Nephron (organoid): ENCODE results near the gene KCNH2.
A peak's percentile ranks its signal among the peaks of the same experiment; 100 is the strongest.

Experiments used
- H3K27ac Mint-ChIP-seq, 3 experiments: 2 replicates each; pipeline ENCODE4 v1.8.0; 2020; ENCODE audit warnings: mixed read lengths in 3 of 3, mild to moderate bottlenecking in 2 of 3, moderate library complexity in 1 of 3
- H3K27me3 Mint-ChIP-seq: 2 replicates; pipeline ENCODE4 v1.8.0; 2021; ENCODE audit warnings: low read depth, mild to moderate bottlenecking, moderate library complexity, mixed read lengths
- H3K36me3 Mint-ChIP-seq: 2 replicates; pipeline ENCODE4 v1.8.0; 2020; ENCODE audit warnings: low read depth, mixed read lengths
- H3K4me1 Mint-ChIP-seq: 2 replicates; pipeline ENCODE4 v1.8.0; 2020; ENCODE audit warnings: mixed read lengths
- H3K4me3 Mint-ChIP-seq, 3 experiments: 2 replicates each; pipeline ENCODE4 v1.8.0; 2020; ENCODE audit warnings: mild to moderate bottlenecking in 3 of 3, mixed read lengths in 3 of 3, moderate library complexity in 2 of 3
- H3K9me3 Mint-ChIP-seq: 2 replicates; pipeline ENCODE4 v1.8.0; 2020; ENCODE audit warnings: mixed read lengths
- CTCF ChIP-seq, 3 experiments: fragments of 200-600 bp; sonication (generic); IDR thresholded peaks; one replicate each; pipeline ENCODE4 v1.5.0; 2021; ENCODE audit warnings: antibody characterized with exemption in 3 of 3; ENCODE audit not compliant: unreplicated experiment in 3 of 3

KCNH2 gene

GRCh38 chr7:151009327-151010036, 31.4 kb upstream of the KCNH2 start:
- peaks cover 37% of the 10 kb centered on the region for H3K4me1 Mint-ChIP-seq
- TF ChIP-seq CTCF (IDR thresholded peaks at IDR 0.05; ENCODE audit: unreplicated experiment in 3 of 3): no peak
- peaks cover 14% of the 10 kb centered on the region for H3K27me3 Mint-ChIP-seq
- no peak overlapping the region for H3K27ac Mint-ChIP-seq
- no peak overlapping the region for H3K4me3 Mint-ChIP-seq
- no peaks in the 10 kb centered on the region for H3K9me3 Mint-ChIP-seq
- peaks cover 3% of the 10 kb centered on the region for H3K36me3 Mint-ChIP-seq

GRCh38 chr7:151008511-151009323, 30.6 kb upstream of the KCNH2 start:
- Mint-ChIP-seq H3K27me3 (peaks cover 14% of the 10 kb centered on the region), H3K4me3 (peak overlapping the region in 2 of 3 experiments; percentile 30 to 40), H3K27ac (peak overlapping the region in 2 of 3 experiments; percentile 85 to 89), H3K4me1 (peaks cover 37% of the 10 kb centered on the region), H3K9me3 (no peaks in the 10 kb centered on the region), H3K36me3 (no peaks in the 10 kb centered on the region)
- peak; percentile 59 to 73 (median 62) for TF ChIP-seq CTCF (IDR thresholded peaks at IDR 0.05; ENCODE audit: unreplicated experiment in 3 of 3)

DNA sequence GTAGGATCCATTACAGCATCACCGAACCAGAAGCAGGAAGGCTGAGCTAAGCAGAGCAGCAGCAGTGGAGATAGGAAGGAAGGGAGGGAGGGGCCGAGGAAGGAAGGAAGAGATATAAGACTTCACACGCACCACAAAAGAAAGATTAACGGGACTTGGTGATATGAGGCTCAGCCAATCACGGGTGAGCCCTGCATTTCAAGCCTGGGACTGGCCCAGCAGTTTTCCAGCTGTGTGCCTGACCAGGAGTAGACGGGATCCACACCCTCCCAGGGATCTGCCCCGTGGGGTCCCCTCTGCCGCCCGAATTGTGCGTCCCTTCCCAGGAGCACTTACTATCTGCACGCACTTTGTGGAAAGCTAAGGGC, 30.0 kb upstream of the KCNH2 start:
- no peak for TF ChIP-seq CTCF (IDR thresholded peaks at IDR 0.05; ENCODE audit: unreplicated experiment in 3 of 3)
- peak overlapping the region; percentile 30 to 51 (median 40) for H3K4me3 Mint-ChIP-seq
- peak overlapping the region; percentile 50 to 89 (median 85) for H3K27ac Mint-ChIP-seq
- H3K4me1 Mint-ChIP-seq: peaks cover 37% of the 10 kb centered on the region
- H3K9me3 Mint-ChIP-seq: no peaks in the 10 kb centered on the region
- H3K36me3 Mint-ChIP-seq: no peaks in the 10 kb centered on the region
- H3K27me3 Mint-ChIP-seq: peaks cover 14% of the 10 kb centered on the region

GRCh38 chr7:151007469-151007898, 29.4 kb upstream of the KCNH2 start:
- Mint-ChIP-seq H3K36me3 (no peaks in the 10 kb centered on the region), H3K27me3 (peaks cover 9% of the 10 kb centered on the region), H3K4me1 (peaks cover 32% of the 10 kb centered on the region), H3K27ac (peak overlapping the region; percentile 50 to 89 (median 85)), H3K4me3 (peak overlapping the region in 1 of 3 experiments; percentile 51), H3K9me3 (no peaks in the 10 kb centered on the region)
- no peak for TF ChIP-seq CTCF (IDR thresholded peaks at IDR 0.05; ENCODE audit: unreplicated experiment in 3 of 3)

DNA sequence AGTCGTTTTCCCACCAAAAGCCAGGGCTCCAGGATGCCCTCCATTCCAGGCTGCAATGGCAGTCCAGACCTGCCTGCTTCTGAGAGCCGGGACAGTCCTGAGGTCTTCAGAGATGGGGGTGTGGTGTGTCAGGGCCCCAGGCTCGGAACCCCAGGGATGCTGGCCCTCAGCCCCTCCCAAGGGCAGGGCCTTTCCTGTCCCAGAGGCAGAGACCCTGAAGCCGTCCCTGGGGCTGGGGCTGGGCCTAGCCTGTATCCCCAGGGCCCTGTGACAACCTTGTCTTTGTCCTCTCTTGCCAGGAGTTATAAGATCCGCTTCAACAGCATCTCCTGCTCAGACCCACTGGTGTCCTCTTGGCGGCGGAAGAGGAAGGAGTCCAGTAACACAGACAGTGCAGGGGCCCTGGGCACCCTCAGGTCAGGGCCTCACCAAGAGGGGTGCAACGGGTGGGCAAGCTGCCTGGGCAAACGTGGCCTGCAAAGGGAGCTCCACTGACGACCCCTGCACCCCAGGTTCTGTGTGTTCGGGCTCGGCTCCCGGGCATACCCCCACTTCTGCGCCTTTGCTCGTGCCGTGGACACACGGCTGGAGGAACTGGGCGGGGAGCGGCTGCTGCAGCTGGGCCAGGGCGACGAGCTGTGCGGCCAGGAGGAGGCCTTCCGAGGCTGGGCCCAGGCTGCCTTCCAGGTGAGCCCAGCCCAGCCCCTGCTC, 28.6 kb upstream of the KCNH2 start:
- peaks cover 25% of the 10 kb centered on the region for H3K4me1 Mint-ChIP-seq
- no peaks in the 10 kb centered on the region for H3K9me3 Mint-ChIP-seq

More for the DNA sequence above, 28.6 kb upstream of the KCNH2 start:
- no peak for TF ChIP-seq CTCF (IDR thresholded peaks at IDR 0.05; ENCODE audit: unreplicated experiment in 3 of 3)
- Mint-ChIP-seq H3K4me3 (no peak overlapping the region), H3K36me3 (no peaks in the 10 kb centered on the region), H3K27me3 (peaks cover 6% of the 10 kb centered on the region), H3K27ac (no peak overlapping the region)
